ENCODE measurements around the gene TIMM8A.

TIMM8A gene

GRCh38 chrX:101348452-101349192 lies at the start of gene TIMM8A:
TSS of gene TIMM8A (minus strand) at chrX:101348742. CDS start at chrX:101348664, 78 bp downstream.
- peak; percentile 64 to 69 for DNase-seq

GRCh38 chrX:101397779-101398178 lies 49.2 kb upstream of the TIMM8A start:
- no peak for DNase-seq

GRCh38 chrX:101395789-101396188 lies 47.2 kb upstream of the TIMM8A start:
- DNase-seq: no peak

- no peak for DNase-seq
Observed at GRCh38 chrX:101394372-101394771, 45.8 kb upstream of the TIMM8A start.

GRCh38 chrX:101393530-101394305 lies 45.2 kb upstream of the TIMM8A start:
- DNase-seq: no peak

- DNase-seq: no peak
Observed at GRCh38 chrX:101391831-101392230, 43.3 kb upstream of the TIMM8A start.

GRCh38 chrX:101390664-101391525 lies 42.4 kb upstream of the TIMM8A start, which contains the start of gene RPL36A:
TSS of gene RPL36A (plus strand) at chrX:101391011. CDS start at chrX:101391044, 33 bp downstream.
- peak; percentile 74 to 93 for DNase-seq

GRCh38 chrX:101388604-101389003 lies 40.1 kb upstream of the TIMM8A start:
- DNase-seq: no peak

GRCh38 chrX:101386542-101386885 lies 38.0 kb upstream of the TIMM8A start:
- DNase-seq: no peak

- DNase-seq: no peak
Observed at GRCh38 chrX:101385795-101386541, 37.4 kb upstream of the TIMM8A start, which contains the start of gene BTK. TSS of gene BTK (minus strand) at chrX:101386191. CDS start at chrX:101375284, 10,907 bp downstream.

GRCh38 chrX:101385026-101385684 lies 36.6 kb upstream of the TIMM8A start:
- no peak for DNase-seq

GRCh38 chrX:101383679-101384205 lies 35.2 kb upstream of the TIMM8A start:
- DNase-seq: no peak

GRCh38 chrX:101377547-101377946 lies 29.0 kb upstream of the TIMM8A start:
- DNase-seq: no peak

- no peak for DNase-seq
Observed at GRCh38 chrX:101370888-101371504, 22.5 kb upstream of the TIMM8A start.

GRCh38 chrX:101369687-101370086 lies 21.1 kb upstream of the TIMM8A start:
- DNase-seq: no peak

GRCh38 chrX:101368800-101369199 lies 20.3 kb upstream of the TIMM8A start:
- no peak for DNase-seq

- DNase-seq: no peak
Observed at GRCh38 chrX:101365301-101365795, 16.8 kb upstream of the TIMM8A start.

GRCh38 chrX:101362757-101363156 lies 14.2 kb upstream of the TIMM8A start:
- DNase-seq: no peak

GRCh38 chrX:101362116-101362515 lies 13.6 kb upstream of the TIMM8A start:
- no peak for DNase-seq

- no peak for DNase-seq
Observed at GRCh38 chrX:101360390-101360789, 11.8 kb upstream of the TIMM8A start.

- DNase-seq: no peak
Observed at GRCh38 chrX:101359966-101360365, 11.4 kb upstream of the TIMM8A start.
